Cardiac muscle cell (in vitro differentiated cells and primary cell): ENCODE data around the gene KDM2A. TPM values are rescaled to one million over a fixed set of nuclear protein-coding genes. Genes with fewer than 3 reads are reported as not detected.

Experiments used
- DNase-seq, 2 donors: peaks; one replicate each; pipeline versions ENCODE4 v3.0.0 to v3.0.0-alpha.2; 2010 to 2017; ENCODE audit warnings: low read depth in 1 of 2, low spot score in 1 of 2
- H3K27ac ChIP-seq: fragments of 200-600 bp; sonication (generic); 2 replicates; pipeline ENCODE4 v1.5.1; 2016
- H3K27me3 ChIP-seq: fragments of 200-600 bp; sonication (generic); 2 replicates; pipeline ENCODE4 v1.6.0; 2016; ENCODE audit warnings: control low read depth
- H3K36me3 ChIP-seq: fragments of 200-600 bp; sonication (generic); 2 replicates; pipeline ENCODE4 v1.5.1; 2016; ENCODE audit warnings: control low read depth
- H3K4me1 ChIP-seq: fragments of 200-600 bp; sonication (generic); 2 replicates; pipeline ENCODE4 v1.8.1; 2017; ENCODE audit warnings: low read depth, mild to moderate bottlenecking, mixed run types
- H3K4me3 ChIP-seq: fragments of 200-600 bp; sonication (generic); 2 replicates; pipeline ENCODE4 v1.5.1; 2016; ENCODE audit warnings: mild to moderate bottlenecking
- H3K9me3 ChIP-seq: fragments of 200-600 bp; sonication (generic); 2 replicates; pipeline ENCODE4 v1.5.1; 2017; ENCODE audit warnings: low read depth, mild to moderate bottlenecking, control low read depth
- polyA plus RNA-seq: library from polyadenylated mRNA; unstranded; fragments of >200 nt; fragmentation: Nextera tagmentation; extraction: Ambion mirVana; gene quantifications from 2 replicates; pipeline ENCODE4 v1.2.1, GENCODE V29; 2016
- total RNA-seq: library from RNA; depleted of rRNA; stranded (reverse); fragments of >200 nt; gene quantifications from 2 replicates; pipeline ENCODE4 v1.2.3, GENCODE V29; 2016
- TF ChIP-seq, protein P1 (sequence below): IDR thresholded peaks from 2 replicates; pipeline ENCODE4 v1.5.1; 2012; ENCODE audit warnings: low read depth, mild to moderate bottlenecking, low read length

The KDM2A gene
- total and polyA plus RNA-seq, 2 experiments from 2014 or later = 17.6 to 37.8 TPM

GRCh38 chr11:67261640-67261945, 142.5 kb downstream of the KDM2A start:
- Histone ChIP-seq H3K27ac (no peak overlapping the region), H3K4me1 (no peaks in the 10 kb centered on the region), H3K27me3 (no peaks in the 10 kb centered on the region), H3K36me3 (peaks cover 6% of the 10 kb centered on the region), H3K9me3 (no peaks in the 10 kb centered on the region), H3K4me3 (peak overlapping the region; percentile 22)
- no peak for DNase-seq
- TF ChIP-seq, protein P1, sequence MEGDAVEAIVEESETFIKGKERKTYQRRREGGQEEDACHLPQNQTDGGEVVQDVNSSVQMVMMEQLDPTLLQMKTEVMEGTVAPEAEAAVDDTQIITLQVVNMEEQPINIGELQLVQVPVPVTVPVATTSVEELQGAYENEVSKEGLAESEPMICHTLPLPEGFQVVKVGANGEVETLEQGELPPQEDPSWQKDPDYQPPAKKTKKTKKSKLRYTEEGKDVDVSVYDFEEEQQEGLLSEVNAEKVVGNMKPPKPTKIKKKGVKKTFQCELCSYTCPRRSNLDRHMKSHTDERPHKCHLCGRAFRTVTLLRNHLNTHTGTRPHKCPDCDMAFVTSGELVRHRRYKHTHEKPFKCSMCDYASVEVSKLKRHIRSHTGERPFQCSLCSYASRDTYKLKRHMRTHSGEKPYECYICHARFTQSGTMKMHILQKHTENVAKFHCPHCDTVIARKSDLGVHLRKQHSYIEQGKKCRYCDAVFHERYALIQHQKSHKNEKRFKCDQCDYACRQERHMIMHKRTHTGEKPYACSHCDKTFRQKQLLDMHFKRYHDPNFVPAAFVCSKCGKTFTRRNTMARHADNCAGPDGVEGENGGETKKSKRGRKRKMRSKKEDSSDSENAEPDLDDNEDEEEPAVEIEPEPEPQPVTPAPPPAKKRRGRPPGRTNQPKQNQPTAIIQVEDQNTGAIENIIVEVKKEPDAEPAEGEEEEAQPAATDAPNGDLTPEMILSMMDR = peak; percentile 19

DNA sequence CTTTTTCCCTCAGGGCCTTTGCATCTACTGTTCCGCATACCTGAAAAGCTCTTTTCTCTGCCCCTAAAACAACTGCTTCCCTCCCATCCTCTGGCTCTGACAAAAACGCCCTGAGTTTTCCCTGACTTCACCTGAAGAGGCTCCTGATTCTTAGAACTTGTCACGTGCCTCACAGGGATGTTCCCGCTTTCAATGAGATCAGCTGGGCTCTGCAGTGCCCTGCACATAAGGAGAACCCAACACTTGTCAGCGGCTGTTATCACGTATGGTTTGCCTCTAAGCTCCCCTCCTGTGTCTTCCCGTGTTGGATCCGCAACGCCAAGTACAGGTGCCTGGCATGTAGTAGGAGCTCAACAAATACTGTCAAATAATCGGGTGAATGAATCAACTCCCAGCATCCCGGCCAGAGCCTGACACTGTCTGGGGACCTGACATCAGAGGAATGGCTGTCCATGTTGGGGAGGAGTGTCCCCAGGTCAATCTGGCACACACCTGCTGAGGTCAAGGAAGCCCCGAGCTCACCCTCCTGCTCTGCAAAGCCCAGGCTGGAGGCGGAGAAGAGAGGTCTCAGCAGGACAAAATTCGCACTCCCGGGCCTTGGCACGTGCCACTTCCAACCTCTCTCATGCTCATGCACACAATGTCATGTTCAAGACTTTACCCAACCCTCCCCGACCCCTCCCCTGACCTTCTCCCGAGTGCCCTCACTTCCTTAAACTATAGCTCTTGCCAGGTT, 143.1 kb downstream of the KDM2A start:
- no peak for DNase-seq
- Histone ChIP-seq H3K9me3 (no peaks in the 10 kb centered on the region), H3K4me1 (no peaks in the 10 kb centered on the region), H3K4me3 (no peak overlapping the region), H3K27me3 (no peaks in the 10 kb centered on the region), H3K27ac (no peak overlapping the region), H3K36me3 (peaks cover 2% of the 10 kb centered on the region)
- TF ChIP-seq, protein P1 = no peak

DNA sequence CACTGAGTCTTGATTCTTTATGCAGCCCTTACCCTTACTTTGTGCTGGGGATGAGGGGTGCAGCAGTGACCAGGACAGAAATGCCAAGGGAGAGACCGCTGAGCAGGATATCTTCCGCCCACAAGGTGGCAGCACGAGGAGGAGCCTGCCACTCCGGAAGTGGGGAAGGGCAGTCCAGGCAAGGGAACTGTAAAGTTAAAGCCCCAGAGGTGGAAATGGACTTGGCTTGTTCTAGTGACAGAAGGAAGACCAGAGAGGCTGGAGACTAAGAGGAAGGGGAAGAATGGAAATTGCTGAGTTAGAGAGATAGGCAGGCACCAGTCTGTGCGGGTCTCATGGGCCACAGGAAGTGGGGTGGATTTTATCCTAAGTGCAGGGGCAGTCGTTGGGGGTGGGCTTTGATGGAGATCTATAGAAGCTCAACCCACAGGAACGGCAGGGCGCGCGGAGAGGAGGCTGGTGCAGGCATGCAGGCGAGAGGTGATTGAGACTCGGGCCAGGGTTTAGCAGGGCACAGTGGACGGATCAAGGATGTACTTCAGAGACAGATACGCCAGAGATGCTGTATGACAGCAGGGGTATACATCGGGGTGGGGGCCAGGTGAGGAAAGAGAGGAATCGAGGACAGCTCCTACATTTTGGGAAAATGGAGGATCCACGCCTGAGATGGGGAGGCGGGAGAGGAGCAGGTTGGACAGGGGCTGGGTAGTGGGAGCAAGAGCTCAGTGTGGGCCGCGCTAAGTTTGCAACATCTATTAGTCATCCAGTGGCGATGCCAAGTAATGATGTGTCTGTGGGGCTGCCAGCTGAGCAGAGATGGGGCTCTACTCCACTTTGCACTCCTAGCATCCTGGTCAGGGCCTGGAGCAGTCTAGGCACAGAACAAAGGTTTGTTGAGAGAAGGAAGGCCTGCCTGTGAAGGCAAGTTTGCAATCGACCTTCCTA, 143.9 kb downstream of the KDM2A start:
- Histone ChIP-seq H3K9me3 (no peaks in the 10 kb centered on the region), H3K27me3 (no peaks in the 10 kb centered on the region), H3K4me1 (no peaks in the 10 kb centered on the region), H3K27ac (no peak overlapping the region), H3K4me3 (no peak overlapping the region), H3K36me3 (no peaks in the 10 kb centered on the region)
- DNase-seq = peak; percentile 84 to 85
- TF ChIP-seq, protein P1 = peak; percentile 86

DNA sequence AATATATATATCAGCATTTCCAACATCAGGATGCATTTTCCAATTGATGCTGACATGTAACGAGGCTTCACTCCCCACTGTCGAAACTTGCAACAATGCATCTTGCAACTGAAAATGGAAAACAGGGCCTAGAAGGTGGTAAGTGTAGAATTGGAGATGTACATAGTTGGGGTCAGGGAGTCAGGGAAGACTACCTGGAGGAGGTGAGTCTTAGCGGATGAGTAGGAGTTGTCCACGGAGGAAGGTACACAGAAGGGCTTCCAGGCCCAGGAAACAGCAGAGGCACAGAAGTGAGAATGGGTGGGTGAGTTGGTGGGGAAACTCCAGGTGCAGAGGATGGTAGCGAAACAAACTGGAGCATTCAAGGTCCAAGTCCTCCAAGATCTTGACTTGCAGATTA, 145.2 kb downstream of the KDM2A start:
- TF ChIP-seq, protein P1 = no peak
- Histone ChIP-seq H3K27me3 (no peaks in the 10 kb centered on the region), H3K36me3 (no peaks in the 10 kb centered on the region), H3K4me1 (peaks cover 5% of the 10 kb centered on the region), H3K27ac (no peak overlapping the region), H3K4me3 (no peak overlapping the region), H3K9me3 (no peaks in the 10 kb centered on the region)
- no peak for DNase-seq

GRCh38 chr11:67264877-67265632, 146.0 kb downstream of the KDM2A start:
- no peak overlapping the region for H3K27ac ChIP-seq
- H3K36me3 ChIP-seq = no peaks in the 10 kb centered on the region
- DNase-seq = no peak
- no peak overlapping the region for H3K4me3 ChIP-seq
- no peaks in the 10 kb centered on the region for H3K27me3 ChIP-seq
- no peaks in the 10 kb centered on the region for H3K9me3 ChIP-seq
- H3K4me1 ChIP-seq = peaks cover 13% of the 10 kb centered on the region
- TF ChIP-seq, protein P1 = no peak
